ENCODE measurements around the gene OR4S1.
A peak's percentile ranks its signal among the peaks of the same experiment; 100 is the strongest.
"Not testable (repeated sequence)": the region's sequence is repeated elsewhere in the genome, so short reads cannot be mapped to it uniquely, and the experiment has no call there.

OR4S1 gene

GRCh38 chr11:48305923-48306322, at the start of gene OR4S1:
OR4S1 (plus strand) TSS chr11:48306223; CDS start chr11:48306223, 0 bp downstream.
- no peak for DNase-seq

DNA sequence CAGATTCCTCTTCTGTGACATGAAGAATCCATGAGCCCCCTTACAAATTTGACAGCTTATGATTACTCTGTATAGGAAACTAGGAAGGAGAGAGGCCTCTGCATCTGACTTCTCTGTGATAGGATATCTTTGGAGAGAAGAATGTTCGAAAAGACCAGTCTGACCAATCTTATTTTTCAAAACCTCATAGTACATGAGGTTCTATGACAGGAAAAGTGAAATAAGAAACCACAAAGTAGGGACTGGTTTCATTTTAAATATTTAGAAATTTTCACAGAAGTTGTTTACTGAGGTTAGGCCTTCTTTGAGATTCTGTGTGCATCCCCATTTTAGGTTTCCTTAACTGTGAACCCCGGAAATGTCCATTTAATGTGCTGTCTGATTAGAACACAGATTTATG, 44.4 kb upstream of the OR4S1 start:
- no peak for DNase-seq

DNA sequence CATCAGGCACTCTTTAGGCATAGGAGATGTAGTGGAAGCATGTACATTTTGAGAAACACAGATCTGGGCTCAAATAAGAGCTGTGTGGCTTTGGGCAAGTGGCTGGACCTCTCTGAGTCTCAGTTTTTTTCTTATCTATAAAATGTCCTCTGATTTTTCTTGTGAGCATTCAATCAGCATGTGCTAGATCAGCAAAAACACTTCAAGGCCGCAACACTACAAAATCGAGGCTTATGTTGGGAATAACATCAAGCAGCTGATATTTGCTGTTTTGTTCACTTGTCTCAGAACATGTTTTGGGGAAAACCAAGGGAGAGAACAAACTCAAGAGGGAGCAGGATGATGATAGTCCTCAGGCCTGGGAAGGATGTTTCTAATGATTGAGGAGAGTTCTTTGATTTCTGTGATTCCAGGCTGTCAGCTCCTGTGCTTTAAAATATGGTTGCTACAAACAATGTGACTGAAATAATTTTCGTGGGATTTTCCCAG, 42.6 kb upstream of the OR4S1 start, which contains the start of gene OR4X1:
Gene OR4X1, plus strand, starts transcription at position 439 of the 489 bp plus-strand sequence. Its CDS starts 0 bp downstream, at position 439.
- DNase-seq = no peak

GRCh38 chr11:48270621-48271020, 35.4 kb upstream of the OR4S1 start:
- no peak for DNase-seq

DNA sequence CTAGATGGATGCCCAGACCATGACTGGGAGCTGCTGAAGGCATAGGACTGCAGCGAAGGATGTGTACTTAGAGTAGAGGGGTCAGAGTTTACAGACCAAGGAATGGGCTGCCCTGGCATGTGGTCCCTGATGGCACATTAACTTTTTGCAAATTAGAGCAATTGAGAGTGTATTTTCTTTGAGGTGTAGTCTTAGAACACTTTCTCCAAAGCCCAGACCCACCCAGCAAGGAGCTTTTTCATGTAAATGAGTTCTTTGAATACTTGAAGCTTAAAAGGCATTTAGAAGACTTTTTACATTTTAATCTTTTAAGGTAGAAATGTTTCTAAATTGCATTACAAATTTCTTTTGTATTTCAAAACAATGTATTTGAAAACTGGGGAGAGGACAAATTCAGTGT, 33.4 kb upstream of the OR4S1 start:
- DNase-seq = no peak

DNA sequence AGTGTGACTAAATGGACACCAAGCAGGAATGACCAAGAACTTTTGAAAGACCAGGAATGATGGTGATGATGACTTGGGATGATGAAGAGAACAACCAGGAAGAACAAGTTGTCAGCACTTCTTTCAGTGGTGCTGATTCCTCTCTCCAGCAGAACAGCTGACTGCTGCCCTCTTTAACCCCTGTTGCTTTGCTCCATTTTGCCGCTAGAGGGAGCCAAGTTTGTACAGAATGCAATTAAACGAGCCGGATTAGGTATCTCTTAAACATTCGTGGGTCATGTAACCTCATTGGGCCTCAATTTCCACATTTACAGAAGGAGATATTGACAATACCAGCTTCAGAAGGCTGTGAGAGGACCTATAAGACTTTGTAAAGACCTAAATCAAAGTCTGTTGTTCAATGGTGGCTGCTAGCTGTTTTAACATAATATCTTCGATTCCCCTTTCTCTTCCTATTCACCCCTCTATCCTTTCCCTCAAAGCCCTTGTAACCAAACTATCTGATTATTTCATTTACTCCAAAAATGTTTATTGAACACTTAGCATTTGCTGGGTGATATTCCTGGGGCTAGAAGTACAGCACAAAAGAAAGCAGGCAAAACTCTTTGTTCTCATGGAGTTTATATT, 1.9 kb downstream of the OR4S1 start:
- peak; percentile 37 for DNase-seq

- DNase-seq = not testable (repeated sequence)
Measured at GRCh38 chr11:48313590-48313989, 7.6 kb downstream of the OR4S1 start.

GRCh38 chr11:48319813-48320212, 13.8 kb downstream of the OR4S1 start:
- DNase-seq = not testable (repeated sequence)

- DNase-seq = not testable (repeated sequence)
Measured at GRCh38 chr11:48324620-48325019, 18.6 kb downstream of the OR4S1 start, which contains the start of gene OR4C3. OR4C3 (plus strand) TSS chr11:48324920; CDS start chr11:48325022, 102 bp downstream.

DNA sequence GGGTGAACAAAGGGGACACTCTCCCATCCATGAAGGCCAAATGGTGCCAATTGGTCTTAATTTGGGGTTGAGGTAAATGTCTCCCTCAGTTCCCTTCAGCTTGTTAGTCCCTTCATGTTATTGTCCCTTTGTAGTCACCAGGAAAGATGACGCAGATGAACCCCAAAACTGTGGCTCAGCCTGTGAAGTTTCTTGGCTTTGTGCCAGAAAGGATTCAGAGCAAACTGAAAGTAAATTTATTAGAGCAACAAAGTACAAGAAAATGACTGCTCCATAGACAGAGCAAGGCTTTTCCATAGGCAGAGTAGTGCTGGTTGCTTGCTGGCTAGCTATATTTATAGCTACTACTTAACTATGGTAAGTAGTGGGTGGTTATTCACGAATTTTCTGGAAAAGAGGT, 35.4 kb downstream of the OR4S1 start:
- DNase-seq = no peak

- DNase-seq = not testable (repeated sequence)
Measured at GRCh38 chr11:48342505-48342904, 36.5 kb downstream of the OR4S1 start.

DNA sequence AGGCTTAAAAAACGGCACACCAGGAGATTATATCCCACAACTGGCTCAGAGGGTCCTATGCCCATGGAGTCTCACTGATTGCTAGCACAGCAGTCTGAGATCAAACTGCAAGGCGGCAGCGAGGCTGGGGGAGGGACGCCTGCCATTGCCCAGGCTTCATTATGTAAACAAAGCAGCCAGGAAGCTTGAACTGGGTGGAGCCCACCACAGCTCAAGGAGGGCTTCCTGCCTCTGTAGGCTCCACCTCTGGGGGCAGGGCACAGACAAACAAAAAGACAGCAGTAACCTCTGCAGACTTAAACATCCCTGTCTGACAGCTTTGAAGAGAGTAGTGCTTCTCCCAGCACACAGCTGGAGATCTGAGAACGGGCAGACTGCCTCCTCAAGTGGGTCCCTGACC, 40.3 kb downstream of the OR4S1 start:
- not testable (repeated sequence) for DNase-seq

DNA sequence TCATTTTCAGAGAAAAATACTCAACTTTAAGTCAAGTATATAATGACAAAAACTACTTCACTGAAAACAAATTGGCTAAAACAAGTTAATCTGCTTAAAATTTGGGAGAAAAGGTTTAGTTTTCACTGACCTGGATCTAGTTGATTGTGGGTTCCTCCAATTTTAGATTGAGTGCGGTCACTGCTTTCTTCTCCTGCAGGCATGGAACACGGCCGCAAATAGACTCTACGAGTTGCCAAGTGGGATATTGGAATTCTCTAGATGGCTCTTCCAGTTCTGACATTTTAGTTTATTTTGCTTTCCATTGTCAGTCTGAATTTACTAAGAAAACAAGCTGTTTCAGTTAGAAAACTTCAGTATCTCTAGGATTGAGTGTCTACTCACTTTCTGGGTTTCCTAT, 48.0 kb downstream of the OR4S1 start:
- DNase-seq = no peak

DNA sequence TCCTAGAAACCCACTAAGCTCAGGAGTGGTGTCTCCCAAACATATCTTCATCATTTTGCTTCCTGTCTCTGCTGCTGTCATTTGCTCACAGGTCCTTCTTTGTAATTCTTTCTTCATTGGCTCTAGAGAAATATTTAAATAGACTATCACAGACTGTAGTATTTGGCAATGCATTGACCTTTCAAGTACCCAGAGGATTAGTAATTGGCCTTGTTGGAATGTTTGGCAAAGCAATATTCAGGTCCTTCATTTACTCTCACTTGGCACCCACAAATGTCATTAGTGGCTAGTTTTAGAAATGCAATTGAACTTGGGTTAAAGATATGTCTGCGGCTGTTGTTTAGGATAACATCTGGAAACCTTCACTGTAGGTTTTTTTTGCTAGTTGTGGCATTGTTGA, 48.7 kb downstream of the OR4S1 start:
- no peak for DNase-seq
